Measurements from ENCODE around the gene AGO4.
"Not testable (repeated sequence)": the region's sequence is repeated elsewhere in the genome, so short reads cannot be mapped to it uniquely, and the experiment has no call there.

The AGO4 gene

DNA sequence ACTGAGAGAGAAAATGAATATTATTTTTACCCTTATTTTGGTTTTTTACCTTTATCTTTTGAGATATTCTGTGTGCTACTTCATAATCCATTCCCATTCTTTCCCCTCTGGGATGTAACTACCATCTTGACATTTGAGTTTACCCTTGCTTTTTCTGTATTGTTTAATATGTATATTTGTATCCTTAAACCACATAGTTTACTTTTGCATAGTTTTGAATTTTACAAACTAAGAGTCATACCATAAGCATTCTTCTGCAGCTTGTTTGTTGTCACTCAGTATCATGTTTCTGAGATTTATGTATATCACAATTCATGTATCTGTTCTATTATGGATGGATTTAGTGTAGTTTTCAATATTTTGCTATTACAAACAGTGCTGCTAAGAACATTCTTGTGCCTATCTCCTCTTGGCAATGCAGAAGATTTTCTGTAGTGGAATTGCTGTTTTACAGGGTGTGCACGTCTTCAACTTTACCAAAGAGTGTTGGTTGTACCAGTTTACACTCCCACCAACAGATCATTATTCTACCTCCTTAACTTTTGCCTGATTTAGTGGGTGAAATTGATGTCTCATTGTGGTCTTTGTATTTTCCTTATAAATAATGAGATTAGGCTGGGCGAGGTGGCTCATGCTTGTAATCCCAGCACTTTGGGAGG, 63.0 kb downstream of the AGO4 start:
- H3K9ac ChIP-seq, result no peak overlapping the region
- H3K4me2 ChIP-seq, result no peak overlapping the region
- no peak overlapping the region for H3K4me3 ChIP-seq (IDR thresholded peaks at IDR 0.05; ENCODE audit: insufficient read depth, low read depth, low read length)

DNA sequence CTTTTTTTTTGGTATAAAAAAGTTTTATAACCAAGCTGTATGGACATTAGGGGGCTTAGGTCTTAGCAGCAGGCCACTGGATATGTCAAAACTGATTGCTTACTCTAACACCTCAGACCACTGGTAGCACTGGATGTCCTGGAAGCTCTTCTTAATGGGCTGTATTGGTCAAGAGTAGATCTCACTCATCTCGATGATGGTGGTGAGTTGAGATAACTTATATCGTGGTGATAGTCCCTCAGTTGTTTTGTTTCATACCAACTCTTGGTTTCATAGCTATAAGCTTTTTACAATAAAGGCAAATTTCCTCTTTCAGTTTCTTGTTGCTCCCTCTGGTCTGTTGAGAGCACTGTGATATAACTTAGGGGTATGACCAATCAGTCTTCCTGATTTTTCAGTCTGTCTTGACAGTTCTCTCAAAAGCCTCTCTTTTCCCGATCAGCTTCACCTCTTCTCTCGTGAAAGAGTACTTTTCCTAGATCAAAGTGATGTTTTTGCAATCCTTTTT, 65.5 kb downstream of the AGO4 start:
- Histone ChIP-seq H3K27ac (no peak overlapping the region), H3K36me3 (ENCODE audit: insufficient read depth) (no peaks in the 10 kb centered on the region), H3K9ac (no peak overlapping the region), H3K4me2 (no peak overlapping the region), H2AFZ (ENCODE audit: low read depth) (no peak overlapping the region), H3K79me2 (ENCODE audit: insufficient read depth, low read depth) (no peaks in the 10 kb centered on the region), H3K4me1 (ENCODE audit: low read depth, poor library complexity, severe bottlenecking) (peaks cover 7% of the 10 kb centered on the region), H3K27me3 (ENCODE audit: insufficient read depth, low read depth) (no peaks in the 10 kb centered on the region), H3K4me3 (IDR thresholded peaks at IDR 0.05; ENCODE audit: insufficient read depth, low read depth, low read length) (no peak overlapping the region), H4K20me1 (ENCODE audit: insufficient read depth) (no peaks in the 10 kb centered on the region)
- TF ChIP-seq, protein P1, sequence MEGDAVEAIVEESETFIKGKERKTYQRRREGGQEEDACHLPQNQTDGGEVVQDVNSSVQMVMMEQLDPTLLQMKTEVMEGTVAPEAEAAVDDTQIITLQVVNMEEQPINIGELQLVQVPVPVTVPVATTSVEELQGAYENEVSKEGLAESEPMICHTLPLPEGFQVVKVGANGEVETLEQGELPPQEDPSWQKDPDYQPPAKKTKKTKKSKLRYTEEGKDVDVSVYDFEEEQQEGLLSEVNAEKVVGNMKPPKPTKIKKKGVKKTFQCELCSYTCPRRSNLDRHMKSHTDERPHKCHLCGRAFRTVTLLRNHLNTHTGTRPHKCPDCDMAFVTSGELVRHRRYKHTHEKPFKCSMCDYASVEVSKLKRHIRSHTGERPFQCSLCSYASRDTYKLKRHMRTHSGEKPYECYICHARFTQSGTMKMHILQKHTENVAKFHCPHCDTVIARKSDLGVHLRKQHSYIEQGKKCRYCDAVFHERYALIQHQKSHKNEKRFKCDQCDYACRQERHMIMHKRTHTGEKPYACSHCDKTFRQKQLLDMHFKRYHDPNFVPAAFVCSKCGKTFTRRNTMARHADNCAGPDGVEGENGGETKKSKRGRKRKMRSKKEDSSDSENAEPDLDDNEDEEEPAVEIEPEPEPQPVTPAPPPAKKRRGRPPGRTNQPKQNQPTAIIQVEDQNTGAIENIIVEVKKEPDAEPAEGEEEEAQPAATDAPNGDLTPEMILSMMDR (conservative IDR thresholded peaks at IDR 0.05; ENCODE audit: low read depth, low read length), result no peak

More for the DNA sequence above, 63.0 kb downstream of the AGO4 start:
- no peaks in the 10 kb centered on the region for H3K36me3 ChIP-seq (ENCODE audit: insufficient read depth)
- peaks cover 7% of the 10 kb centered on the region for H3K4me1 ChIP-seq (ENCODE audit: low read depth, poor library complexity, severe bottlenecking)
- H3K27me3 ChIP-seq (ENCODE audit: insufficient read depth, low read depth), result no peaks in the 10 kb centered on the region
- no peaks in the 10 kb centered on the region for H3K79me2 ChIP-seq (ENCODE audit: insufficient read depth, low read depth)
- no peak overlapping the region for H2AFZ ChIP-seq (ENCODE audit: low read depth)
- H3K27ac ChIP-seq, result no peak overlapping the region
- H4K20me1 ChIP-seq (ENCODE audit: insufficient read depth), result no peaks in the 10 kb centered on the region
- TF ChIP-seq, protein P1 (conservative IDR thresholded peaks at IDR 0.05; ENCODE audit: low read depth, low read length), result no peak

DNA sequence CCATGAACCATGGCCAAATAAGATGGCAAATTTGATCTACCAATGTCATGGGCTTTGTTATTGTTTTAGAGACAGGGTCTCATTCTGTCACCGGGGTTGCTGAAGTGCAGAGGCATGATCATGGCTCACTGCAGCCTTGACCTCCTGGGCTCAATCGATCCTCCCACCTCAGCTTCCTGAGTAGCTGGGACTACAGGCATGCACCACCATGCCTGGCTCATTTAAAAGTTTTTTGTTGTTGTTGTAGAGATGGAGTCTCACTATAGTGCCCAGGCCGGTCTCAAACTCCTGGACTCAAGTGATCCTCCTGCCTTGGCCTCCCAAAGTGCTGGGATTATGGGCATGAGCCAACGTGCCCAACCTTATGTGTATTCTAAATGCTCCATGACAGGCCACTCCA, 66.3 kb downstream of the AGO4 start:
- not testable (repeated sequence) for H3K27me3 ChIP-seq (ENCODE audit: insufficient read depth, low read depth); H4K20me1 ChIP-seq (ENCODE audit: insufficient read depth); H3K36me3 ChIP-seq (ENCODE audit: insufficient read depth); H3K79me2 ChIP-seq (ENCODE audit: insufficient read depth, low read depth); H3K4me1 ChIP-seq (ENCODE audit: low read depth, poor library complexity, severe bottlenecking); H3K9ac ChIP-seq; H3K4me2 ChIP-seq; H2AFZ ChIP-seq (ENCODE audit: low read depth); H3K4me3 ChIP-seq (IDR thresholded peaks at IDR 0.05; ENCODE audit: insufficient read depth, low read depth, low read length); H3K27ac ChIP-seq

DNA sequence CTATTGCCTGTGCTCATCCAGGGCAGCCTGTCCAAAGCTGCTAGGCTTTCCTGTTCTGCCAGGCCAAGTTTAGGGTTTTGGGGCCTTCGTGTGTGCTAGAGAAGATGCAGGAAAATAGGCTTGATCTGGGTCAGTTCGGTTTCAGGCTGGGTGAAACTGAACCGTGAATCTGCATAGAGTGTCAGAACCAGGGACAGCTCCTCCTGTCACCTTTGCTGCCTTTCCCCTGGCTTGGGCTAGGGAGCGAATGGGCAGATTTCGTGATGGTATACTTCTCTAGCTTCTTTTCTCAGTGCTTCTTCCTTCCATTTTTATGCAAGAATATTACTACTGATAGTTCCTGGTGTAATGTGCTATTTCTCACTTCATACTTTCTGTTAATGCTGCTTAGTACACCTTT, 69.2 kb downstream of the AGO4 start:
- H3K79me2 ChIP-seq (ENCODE audit: insufficient read depth, low read depth), result no peaks in the 10 kb centered on the region
- TF ChIP-seq, protein P1 (conservative IDR thresholded peaks at IDR 0.05; ENCODE audit: low read depth, low read length), result no peak
- H3K9ac ChIP-seq, result no peak overlapping the region
- H3K4me2 ChIP-seq, result no peak overlapping the region
- H3K27ac ChIP-seq, result no peak overlapping the region
- no peaks in the 10 kb centered on the region for H3K27me3 ChIP-seq (ENCODE audit: insufficient read depth, low read depth)
- no peak overlapping the region for H2AFZ ChIP-seq (ENCODE audit: low read depth)
- H4K20me1 ChIP-seq (ENCODE audit: insufficient read depth), result no peaks in the 10 kb centered on the region
- H3K4me1 ChIP-seq (ENCODE audit: low read depth, poor library complexity, severe bottlenecking), result peaks cover 11% of the 10 kb centered on the region
- no peak overlapping the region for H3K4me3 ChIP-seq (IDR thresholded peaks at IDR 0.05; ENCODE audit: insufficient read depth, low read depth, low read length)
- no peaks in the 10 kb centered on the region for H3K36me3 ChIP-seq (ENCODE audit: insufficient read depth)

DNA sequence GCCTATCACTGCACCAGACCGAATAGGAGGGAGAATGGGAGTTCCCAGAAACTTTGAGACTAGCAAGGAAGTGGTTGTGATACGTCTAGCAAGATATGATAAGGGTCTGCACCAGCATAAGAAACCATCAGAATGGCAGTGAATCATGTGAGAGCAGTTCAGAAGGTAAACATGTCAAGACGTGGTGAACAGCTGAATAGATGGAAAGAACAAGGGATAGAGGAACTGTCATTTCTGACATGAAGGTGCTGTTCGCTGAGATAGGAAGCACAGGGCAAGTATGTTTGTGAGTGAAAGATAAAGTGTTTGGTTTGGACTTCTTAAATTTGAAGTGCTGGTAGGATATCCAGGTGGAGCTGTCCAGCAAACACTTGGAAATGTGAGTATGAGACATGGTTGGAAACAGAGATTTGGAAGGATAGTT, 74.0 kb downstream of the AGO4 start:
- no peak overlapping the region for H3K4me2 ChIP-seq

More for the DNA sequence above, 74.0 kb downstream of the AGO4 start:
- H4K20me1 ChIP-seq (ENCODE audit: insufficient read depth), result no peaks in the 10 kb centered on the region
- no peaks in the 10 kb centered on the region for H3K27me3 ChIP-seq (ENCODE audit: insufficient read depth, low read depth)
- H2AFZ ChIP-seq (ENCODE audit: low read depth), result no peak overlapping the region
- no peak overlapping the region for H3K4me3 ChIP-seq (IDR thresholded peaks at IDR 0.05; ENCODE audit: insufficient read depth, low read depth, low read length)
- TF ChIP-seq, protein P1 (conservative IDR thresholded peaks at IDR 0.05; ENCODE audit: low read depth, low read length), result no peak
- peaks cover 21% of the 10 kb centered on the region for H3K4me1 ChIP-seq (ENCODE audit: low read depth, poor library complexity, severe bottlenecking)
- no peaks in the 10 kb centered on the region for H3K36me3 ChIP-seq (ENCODE audit: insufficient read depth)
- H3K79me2 ChIP-seq (ENCODE audit: insufficient read depth, low read depth), result no peaks in the 10 kb centered on the region; the same call in 1 of the 2 replicates
- H3K9ac ChIP-seq, result no peak overlapping the region
- H3K27ac ChIP-seq, result no peak overlapping the region

All from KMS-11 (cell line).